ENCODE results near the gene OPRM1. TPM values are rescaled to one million over a fixed set of nuclear protein-coding genes. Genes with fewer than 3 reads are reported as not detected.

OPRM1 gene
- polyA plus RNA-seq, 1 experiment: not detected

- no peak overlapping the region for H3K4me3 ChIP-seq (ENCODE audit: low read depth, low read length)
- ChIA-PET CTCF (no interaction called here), POLR2A (no interaction called here)
- H3K27ac ChIP-seq (ENCODE audit: low read depth, low read length): no peak overlapping the region
- no peak for DNase-seq (ENCODE audit: low read depth, low spot score)
- H3K9me3 ChIP-seq (ENCODE audit: control insufficient read depth, insufficient read depth, low read length): no peaks in the 10 kb centered on the region
- TF ChIP-seq, protein P1, sequence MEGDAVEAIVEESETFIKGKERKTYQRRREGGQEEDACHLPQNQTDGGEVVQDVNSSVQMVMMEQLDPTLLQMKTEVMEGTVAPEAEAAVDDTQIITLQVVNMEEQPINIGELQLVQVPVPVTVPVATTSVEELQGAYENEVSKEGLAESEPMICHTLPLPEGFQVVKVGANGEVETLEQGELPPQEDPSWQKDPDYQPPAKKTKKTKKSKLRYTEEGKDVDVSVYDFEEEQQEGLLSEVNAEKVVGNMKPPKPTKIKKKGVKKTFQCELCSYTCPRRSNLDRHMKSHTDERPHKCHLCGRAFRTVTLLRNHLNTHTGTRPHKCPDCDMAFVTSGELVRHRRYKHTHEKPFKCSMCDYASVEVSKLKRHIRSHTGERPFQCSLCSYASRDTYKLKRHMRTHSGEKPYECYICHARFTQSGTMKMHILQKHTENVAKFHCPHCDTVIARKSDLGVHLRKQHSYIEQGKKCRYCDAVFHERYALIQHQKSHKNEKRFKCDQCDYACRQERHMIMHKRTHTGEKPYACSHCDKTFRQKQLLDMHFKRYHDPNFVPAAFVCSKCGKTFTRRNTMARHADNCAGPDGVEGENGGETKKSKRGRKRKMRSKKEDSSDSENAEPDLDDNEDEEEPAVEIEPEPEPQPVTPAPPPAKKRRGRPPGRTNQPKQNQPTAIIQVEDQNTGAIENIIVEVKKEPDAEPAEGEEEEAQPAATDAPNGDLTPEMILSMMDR (IDR thresholded peaks at IDR 0.05; ENCODE audit: low read depth, low read length): no peak
- H3K27me3 ChIP-seq (ENCODE audit: control insufficient read depth, insufficient read depth, low read length): no peaks in the 10 kb centered on the region
Observed at GRCh38 chr6:154106251-154106650, 67.2 kb downstream of the OPRM1 start.

DNA sequence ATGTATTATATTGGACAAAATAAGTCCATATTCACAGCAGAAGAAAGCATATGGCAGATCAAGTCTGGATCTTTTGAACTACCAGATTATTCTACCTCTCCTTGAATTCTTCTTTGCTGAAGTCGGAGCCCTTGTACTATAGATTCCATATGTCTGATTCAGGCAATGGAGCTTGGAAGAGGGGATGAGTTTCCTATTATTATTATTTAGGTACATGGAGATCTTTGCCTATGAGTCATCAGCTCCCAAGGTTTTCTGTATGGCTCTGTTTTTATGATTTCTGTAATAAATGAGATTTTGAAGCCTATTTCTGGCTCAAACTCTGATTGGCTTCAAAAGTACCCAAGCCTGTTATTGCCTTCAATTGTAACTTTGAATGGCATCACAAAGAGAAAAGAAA lies 72.0 kb downstream of the OPRM1 start:
- Histone ChIP-seq H3K27ac (ENCODE audit: low read depth, low read length) (no peak overlapping the region), H3K27me3 (ENCODE audit: control insufficient read depth, insufficient read depth, low read length) (no peaks in the 10 kb centered on the region), H3K9me3 (ENCODE audit: control insufficient read depth, insufficient read depth, low read length) (no peaks in the 10 kb centered on the region), H3K4me3 (ENCODE audit: low read depth, low read length) (no peak overlapping the region)
- TF ChIP-seq, protein P1 (IDR thresholded peaks at IDR 0.05; ENCODE audit: low read depth, low read length): no peak
- ChIA-PET CTCF (no interaction called here), POLR2A (no interaction called here)
- DNase-seq (ENCODE audit: low read depth, low spot score): no peak

- Histone ChIP-seq H3K9me3 (ENCODE audit: control insufficient read depth, insufficient read depth, low read length) (no peaks in the 10 kb centered on the region), H3K4me3 (ENCODE audit: low read depth, low read length) (no peak overlapping the region), H3K27me3 (ENCODE audit: control insufficient read depth, insufficient read depth, low read length) (no peaks in the 10 kb centered on the region), H3K27ac (ENCODE audit: low read depth, low read length) (no peak overlapping the region)
- CTCF ChIA-PET: no interaction called here
- DNase-seq (ENCODE audit: low read depth, low spot score): no peak
- POLR2A ChIA-PET: no interaction called here
- TF ChIP-seq, protein P1 (IDR thresholded peaks at IDR 0.05; ENCODE audit: low read depth, low read length): no peak
Observed at GRCh38 chr6:154112181-154112809, 73.3 kb downstream of the OPRM1 start.

DNA sequence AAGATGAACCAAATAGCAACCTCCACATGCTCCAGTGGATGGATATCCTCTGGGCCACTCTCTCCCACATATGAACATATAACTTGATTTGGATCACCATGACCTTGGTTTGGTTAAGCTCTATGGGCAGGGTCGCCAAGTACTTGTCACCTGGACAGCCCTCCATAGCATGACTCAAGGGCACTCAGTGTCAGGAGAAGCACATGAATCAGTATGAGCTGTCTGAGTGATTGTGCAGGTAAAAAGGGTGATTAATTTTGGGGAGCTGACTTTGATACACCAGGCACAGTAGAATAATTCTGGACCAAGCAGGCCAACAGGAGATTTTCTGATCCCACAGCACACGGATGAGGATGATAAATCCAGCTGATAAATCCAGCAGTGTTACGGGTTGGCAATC lies 74.4 kb downstream of the OPRM1 start:
- ChIA-PET POLR2A (no interaction called here), CTCF (no interaction called here)
- no peak for DNase-seq (ENCODE audit: low read depth, low spot score)
- no peak overlapping the region for H3K4me3 ChIP-seq (ENCODE audit: low read depth, low read length)
- H3K9me3 ChIP-seq (ENCODE audit: control insufficient read depth, insufficient read depth, low read length): no peaks in the 10 kb centered on the region
- TF ChIP-seq, protein P1 (IDR thresholded peaks at IDR 0.05; ENCODE audit: low read depth, low read length): no peak
- no peak overlapping the region for H3K27ac ChIP-seq (ENCODE audit: low read depth, low read length)
- no peaks in the 10 kb centered on the region for H3K27me3 ChIP-seq (ENCODE audit: control insufficient read depth, insufficient read depth, low read length)

DNA sequence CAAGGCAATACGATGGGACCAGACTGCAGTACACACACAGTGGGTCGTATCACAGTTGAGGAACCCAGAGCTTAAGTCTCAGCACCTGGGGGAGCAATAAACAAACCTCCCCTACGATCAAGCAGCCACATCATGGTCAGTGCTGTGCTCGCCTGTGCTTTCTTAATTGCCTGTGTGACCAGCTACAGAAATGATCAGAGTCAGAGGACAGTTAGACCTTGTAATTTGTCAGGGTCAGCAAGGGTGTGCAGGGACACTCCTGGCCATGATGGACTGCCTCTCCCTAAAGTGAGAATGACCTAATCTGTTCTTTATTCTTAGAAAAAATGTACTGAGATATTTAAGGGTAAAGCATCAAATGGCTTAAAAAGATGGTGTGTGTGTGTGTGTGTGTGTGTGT lies 78.4 kb downstream of the OPRM1 start:
- POLR2A ChIA-PET: no interaction called here
- TF ChIP-seq, protein P1 (IDR thresholded peaks at IDR 0.05; ENCODE audit: low read depth, low read length): no peak
- no peak overlapping the region for H3K4me3 ChIP-seq (ENCODE audit: low read depth, low read length)
- no peaks in the 10 kb centered on the region for H3K9me3 ChIP-seq (ENCODE audit: control insufficient read depth, insufficient read depth, low read length)
- no peak overlapping the region for H3K27ac ChIP-seq (ENCODE audit: low read depth, low read length)
- no peak for DNase-seq (ENCODE audit: low read depth, low spot score)
- CTCF ChIA-PET: no interaction called here
- H3K27me3 ChIP-seq (ENCODE audit: control insufficient read depth, insufficient read depth, low read length): no peaks in the 10 kb centered on the region

Data from AG04450 (cell line).